ENCODE results near the gene IFT81. TPM values are rescaled to one million over a fixed set of nuclear protein-coding genes. Genes with fewer than 3 reads are reported as not detected.

IFT81 gene
- total RNA-seq, 1 donor from 2014 or later: 8.9 TPM

- H3K27ac Mint-ChIP-seq (ENCODE audit: unreplicated experiment): no peak overlapping the region
- no peak for DNase-seq (ENCODE audit: low spot score)
- no peak overlapping the region for H3K4me3 Mint-ChIP-seq (ENCODE audit: unreplicated experiment)
- TF ChIP-seq CTCF (IDR thresholded peaks at IDR 0.05): no peak
- H3K36me3 Mint-ChIP-seq (ENCODE audit: low read depth): peaks cover 16% of the 10 kb centered on the region
- H3K9me3 Mint-ChIP-seq (ENCODE audit: low read depth): peaks cover 11% of the 10 kb centered on the region
- H3K27me3 Mint-ChIP-seq (ENCODE audit: low read depth): no peaks in the 10 kb centered on the region
- peaks cover 28% of the 10 kb centered on the region for H3K4me1 Mint-ChIP-seq (ENCODE audit: low read depth)
These were observed 58.1 kb downstream of the IFT81 start for GRCh38 chr12:110182281-110182680.

GRCh38 chr12:110183386-110183785 is 59.2 kb downstream of the IFT81 start:
- DNase-seq (ENCODE audit: low spot score): no peak
- no peak overlapping the region for H3K27ac Mint-ChIP-seq (ENCODE audit: unreplicated experiment)
- TF ChIP-seq CTCF (IDR thresholded peaks at IDR 0.05): no peak
- no peaks in the 10 kb centered on the region for H3K27me3 Mint-ChIP-seq (ENCODE audit: low read depth)
- peaks cover 11% of the 10 kb centered on the region for H3K9me3 Mint-ChIP-seq (ENCODE audit: low read depth)
- H3K36me3 Mint-ChIP-seq (ENCODE audit: low read depth): peaks cover 18% of the 10 kb centered on the region
- H3K4me1 Mint-ChIP-seq (ENCODE audit: low read depth): peaks cover 27% of the 10 kb centered on the region
- H3K4me3 Mint-ChIP-seq (ENCODE audit: unreplicated experiment): no peak overlapping the region

GRCh38 chr12:110185626-110186025 is 61.5 kb downstream of the IFT81 start:
- H3K27ac Mint-ChIP-seq (ENCODE audit: unreplicated experiment): no peak overlapping the region
- no peaks in the 10 kb centered on the region for H3K27me3 Mint-ChIP-seq (ENCODE audit: low read depth)
- peaks cover 12% of the 10 kb centered on the region for H3K4me1 Mint-ChIP-seq (ENCODE audit: low read depth)
- peaks cover 11% of the 10 kb centered on the region for H3K9me3 Mint-ChIP-seq (ENCODE audit: low read depth)
- no peak overlapping the region for H3K4me3 Mint-ChIP-seq (ENCODE audit: unreplicated experiment)
- H3K36me3 Mint-ChIP-seq (ENCODE audit: low read depth): peaks cover 25% of the 10 kb centered on the region
- no peak for DNase-seq (ENCODE audit: low spot score)
- no peak for TF ChIP-seq CTCF (IDR thresholded peaks at IDR 0.05)

- no peak for DNase-seq (ENCODE audit: low spot score)
- H3K4me1 Mint-ChIP-seq (ENCODE audit: low read depth): peaks cover 8% of the 10 kb centered on the region
- peaks cover 11% of the 10 kb centered on the region for H3K9me3 Mint-ChIP-seq (ENCODE audit: low read depth)
- no peak overlapping the region for H3K4me3 Mint-ChIP-seq (ENCODE audit: unreplicated experiment)
- H3K27me3 Mint-ChIP-seq (ENCODE audit: low read depth): no peaks in the 10 kb centered on the region
- H3K36me3 Mint-ChIP-seq (ENCODE audit: low read depth): peaks cover 26% of the 10 kb centered on the region
- no peak overlapping the region for H3K27ac Mint-ChIP-seq (ENCODE audit: unreplicated experiment)
- no peak for TF ChIP-seq CTCF (IDR thresholded peaks at IDR 0.05)
These were observed 61.9 kb downstream of the IFT81 start for GRCh38 chr12:110186059-110186458.

- Mint-ChIP-seq H3K9me3 (ENCODE audit: low read depth) (no peaks in the 10 kb centered on the region), H3K4me1 (ENCODE audit: low read depth) (peaks cover 5% of the 10 kb centered on the region), H3K4me3 (ENCODE audit: unreplicated experiment) (no peak overlapping the region), H3K36me3 (ENCODE audit: low read depth) (peaks cover 15% of the 10 kb centered on the region), H3K27ac (ENCODE audit: unreplicated experiment) (no peak overlapping the region), H3K27me3 (ENCODE audit: low read depth) (no peaks in the 10 kb centered on the region)
- no peak for DNase-seq (ENCODE audit: low spot score)
- TF ChIP-seq CTCF (IDR thresholded peaks at IDR 0.05): no peak
These were observed 69.0 kb downstream of the IFT81 start for GRCh38 chr12:110193196-110193595.
